Measurements from ENCODE around the gene SHISA2.

The SHISA2 gene

DNA sequence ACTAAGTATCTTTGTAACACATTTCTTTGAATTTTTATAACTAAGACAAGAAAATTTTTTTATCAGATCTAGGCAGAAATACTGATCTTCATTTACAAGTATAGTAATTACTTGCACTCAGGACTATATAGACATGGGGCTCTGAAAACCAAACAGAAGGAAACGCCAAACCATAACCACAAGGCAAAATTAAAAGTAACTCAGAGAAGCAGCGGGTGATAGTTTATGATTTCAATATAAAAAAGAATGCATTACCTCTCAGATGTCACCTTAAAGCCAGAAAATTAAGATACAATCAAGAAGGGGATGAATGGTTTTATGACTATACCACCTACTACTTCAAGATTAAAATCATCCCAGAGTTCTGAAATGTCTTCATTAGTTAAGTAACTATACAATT lies 6.7 kb downstream of the SHISA2 start:
- TF ChIP-seq, protein P1, sequence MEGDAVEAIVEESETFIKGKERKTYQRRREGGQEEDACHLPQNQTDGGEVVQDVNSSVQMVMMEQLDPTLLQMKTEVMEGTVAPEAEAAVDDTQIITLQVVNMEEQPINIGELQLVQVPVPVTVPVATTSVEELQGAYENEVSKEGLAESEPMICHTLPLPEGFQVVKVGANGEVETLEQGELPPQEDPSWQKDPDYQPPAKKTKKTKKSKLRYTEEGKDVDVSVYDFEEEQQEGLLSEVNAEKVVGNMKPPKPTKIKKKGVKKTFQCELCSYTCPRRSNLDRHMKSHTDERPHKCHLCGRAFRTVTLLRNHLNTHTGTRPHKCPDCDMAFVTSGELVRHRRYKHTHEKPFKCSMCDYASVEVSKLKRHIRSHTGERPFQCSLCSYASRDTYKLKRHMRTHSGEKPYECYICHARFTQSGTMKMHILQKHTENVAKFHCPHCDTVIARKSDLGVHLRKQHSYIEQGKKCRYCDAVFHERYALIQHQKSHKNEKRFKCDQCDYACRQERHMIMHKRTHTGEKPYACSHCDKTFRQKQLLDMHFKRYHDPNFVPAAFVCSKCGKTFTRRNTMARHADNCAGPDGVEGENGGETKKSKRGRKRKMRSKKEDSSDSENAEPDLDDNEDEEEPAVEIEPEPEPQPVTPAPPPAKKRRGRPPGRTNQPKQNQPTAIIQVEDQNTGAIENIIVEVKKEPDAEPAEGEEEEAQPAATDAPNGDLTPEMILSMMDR (IDR thresholded peaks at IDR 0.05; ENCODE audit: borderline replicate concordance, insufficient read depth, low read depth, low read length) = no peak
- H3K4me3 ChIP-seq (ENCODE audit: low read depth, low read length) = no peak overlapping the region

DNA sequence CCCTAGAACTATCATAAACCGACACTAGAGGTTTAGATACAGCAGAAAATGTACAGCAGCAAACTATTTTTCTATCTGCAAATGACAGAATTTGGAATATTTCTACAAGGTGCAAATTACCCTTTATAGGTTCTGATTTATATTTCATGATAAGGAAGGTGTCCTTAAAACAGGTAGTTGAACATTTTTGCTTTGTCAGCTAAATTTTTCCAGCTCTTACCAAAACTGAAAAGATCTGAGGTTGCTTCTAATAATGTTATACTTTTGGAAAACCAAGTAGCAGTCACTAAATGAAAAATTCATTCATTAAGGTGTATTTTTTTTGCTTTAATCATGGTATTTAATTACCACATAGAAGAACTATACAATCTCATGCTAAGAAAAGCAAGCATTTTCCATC lies 9.0 kb downstream of the SHISA2 start:
- TF ChIP-seq, protein P1 (IDR thresholded peaks at IDR 0.05; ENCODE audit: borderline replicate concordance, insufficient read depth, low read depth, low read length) = no peak
- H3K4me3 ChIP-seq (ENCODE audit: low read depth, low read length) = no peak overlapping the region

GRCh38 chr13:26041444-26041843 lies 10.4 kb downstream of the SHISA2 start:
- TF ChIP-seq, protein P1 (IDR thresholded peaks at IDR 0.05; ENCODE audit: borderline replicate concordance, insufficient read depth, low read depth, low read length) = no peak
- H3K4me3 ChIP-seq (ENCODE audit: low read depth, low read length) = no peak overlapping the region

GRCh38 chr13:26038931-26039475 lies 12.8 kb downstream of the SHISA2 start:
- TF ChIP-seq, protein P1 (IDR thresholded peaks at IDR 0.05; ENCODE audit: borderline replicate concordance, insufficient read depth, low read depth, low read length) = no peak
- no peak overlapping the region for H3K4me3 ChIP-seq (ENCODE audit: low read depth, low read length)

- TF ChIP-seq, protein P1 (IDR thresholded peaks at IDR 0.05; ENCODE audit: borderline replicate concordance, insufficient read depth, low read depth, low read length) = peak; percentile 57
- no peak overlapping the region for H3K4me3 ChIP-seq (ENCODE audit: low read depth, low read length)
These were observed 14.5 kb downstream of the SHISA2 start for GRCh38 chr13:26037302-26037701.

GRCh38 chr13:26036383-26036782 lies 15.4 kb downstream of the SHISA2 start:
- TF ChIP-seq, protein P1 (IDR thresholded peaks at IDR 0.05; ENCODE audit: borderline replicate concordance, insufficient read depth, low read depth, low read length) = no peak
- H3K4me3 ChIP-seq (ENCODE audit: low read depth, low read length) = no peak overlapping the region

DNA sequence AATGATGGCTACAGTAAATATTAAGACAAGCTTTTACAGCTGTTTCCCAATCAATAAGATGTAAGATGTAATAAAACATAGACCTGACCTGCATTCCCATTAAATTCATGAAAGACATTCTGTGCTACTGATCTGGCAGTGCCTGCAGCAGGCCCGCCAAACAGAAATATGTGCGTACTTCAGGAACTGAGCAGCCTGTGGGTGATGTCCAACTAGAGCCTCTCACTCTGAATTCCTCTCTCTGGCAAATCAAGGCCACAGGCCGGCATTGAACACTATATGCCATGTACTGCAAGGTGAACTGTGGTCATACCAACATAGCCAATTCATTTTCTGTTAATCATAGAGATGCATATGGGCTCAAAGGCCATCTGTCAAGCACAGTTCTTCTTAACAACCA lies 17.8 kb downstream of the SHISA2 start:
- TF ChIP-seq, protein P1 (IDR thresholded peaks at IDR 0.05; ENCODE audit: borderline replicate concordance, insufficient read depth, low read depth, low read length) = no peak
- H3K4me3 ChIP-seq (ENCODE audit: low read depth, low read length) = no peak overlapping the region

Measured in GM12875 (cell line).